CD4-positive, CD25-positive, alpha-beta regulatory T cell (primary cell): ENCODE data around the gene SLC39A7. TPM values are rescaled to one million over a fixed set of nuclear protein-coding genes. Genes with fewer than 3 reads are reported as not detected.

Source experiments
- ATAC-seq, 2 donors: fragments of 150-1000 bp; cut with Tn5 transposase; one replicate each; pipeline ENCODE4 v1.10.0; 2021; ENCODE audit warnings: low read depth in 2 of 2, moderate number of reproducible peaks in 2 of 2, moderate library complexity in 1 of 2
- DNase-seq, 3 donors: peaks; one replicate each; pipeline versions ENCODE4 v3.0.0 to v3.0.0-alpha.2; 2012 to 2022; ENCODE audit warnings: mixed read lengths in 1 of 3
- H3K27ac ChIP-seq: one replicate; pipeline ENCODE4 v1.7.0; 2013; ENCODE audit warnings: mild to moderate bottlenecking, low read length; ENCODE audit not compliant: insufficient read depth, poor library complexity, severe bottlenecking
- H3K27me3 ChIP-seq: one replicate; pipeline ENCODE4 v1.7.0; 2013; ENCODE audit warnings: low read length; ENCODE audit not compliant: control insufficient read depth, insufficient read depth
- H3K36me3 ChIP-seq: one replicate; pipeline ENCODE4 v1.7.0; 2013; ENCODE audit warnings: mild to moderate bottlenecking, low read length, moderate library complexity; ENCODE audit not compliant: control insufficient read depth, insufficient read depth
- H3K4me1 ChIP-seq: 2 replicates; pipeline ENCODE4 v1.7.0; 2013; ENCODE audit warnings: mild to moderate bottlenecking, low read length; ENCODE audit not compliant: insufficient read depth, control insufficient read depth, poor library complexity, severe bottlenecking
- H3K4me3 ChIP-seq: one replicate; pipeline ENCODE4 v1.7.0; 2013; ENCODE audit warnings: low read depth, mild to moderate bottlenecking, low read length, moderate library complexity
- H3K9me3 ChIP-seq, 2 experiments: 1 replicate in 1 of 2; 2 replicates in 1 of 2; pipeline ENCODE4 v1.7.0; 2013; ENCODE audit warnings: low read length in 2 of 2, mild to moderate bottlenecking in 1 of 2, moderate library complexity in 1 of 2; ENCODE audit not compliant: control insufficient read depth in 2 of 2
- H3K27ac Mint-ChIP-seq, 3 donors: one replicate each; pipeline ENCODE4 v1.8.0; 2020 to 2022; ENCODE audit warnings: mild to moderate bottlenecking in 3 of 3, mixed read lengths in 3 of 3, moderate library complexity in 2 of 3
- H3K27me3 Mint-ChIP-seq: one replicate; pipeline ENCODE4 v1.8.0; 2022; ENCODE audit warnings: mild to moderate bottlenecking, mixed read lengths
- H3K36me3 Mint-ChIP-seq: one replicate; pipeline ENCODE4 v1.8.0; 2020; ENCODE audit warnings: mixed read lengths
- H3K4me1 Mint-ChIP-seq, 4 donors: one replicate each; pipeline ENCODE4 v1.8.0; 2020 to 2022; ENCODE audit warnings: mixed read lengths in 4 of 4, mild to moderate bottlenecking in 1 of 4
- H3K4me3 Mint-ChIP-seq, 4 donors: one replicate each; pipeline ENCODE4 v1.8.0; 2020 to 2022; ENCODE audit warnings: mild to moderate bottlenecking in 4 of 4, mixed read lengths in 4 of 4, moderate library complexity in 3 of 4
- H3K9me3 Mint-ChIP-seq, 7 donors: one replicate each; pipeline ENCODE4 v1.8.0; 2020 to 2022; ENCODE audit warnings: mixed read lengths in 7 of 7, mild to moderate bottlenecking in 3 of 7, moderate library complexity in 2 of 7
- polyA plus RNA-seq, 4 donors: library from polyadenylated mRNA; unstranded; fragments of 300-500 nt; fragmentation: Illumina TruSeq; gene quantifications; one replicate each; pipeline ENCODE4 v1.2.3, GENCODE V29; 2021
- total RNA-seq: library from RNA; stranded (reverse); gene quantifications from one replicate; pipeline ENCODE4 v1.2.3, GENCODE V29; 2022

Gene SLC39A7
- total and polyA plus RNA-seq, 5 donors from 2014 or later, result 11.4 to 27.3 (median 24.1) TPM

GRCh38 chr6:33199687-33200218 is 914 bp upstream of the SLC39A7 start:
- H3K4me1 ChIP-seq, result peaks cover 46% of the 10 kb centered on the region
- ATAC-seq, result peak; percentile 13 to 23
- peaks cover 34% of the 10 kb centered on the region for H3K36me3 Mint-ChIP-seq

DNA sequence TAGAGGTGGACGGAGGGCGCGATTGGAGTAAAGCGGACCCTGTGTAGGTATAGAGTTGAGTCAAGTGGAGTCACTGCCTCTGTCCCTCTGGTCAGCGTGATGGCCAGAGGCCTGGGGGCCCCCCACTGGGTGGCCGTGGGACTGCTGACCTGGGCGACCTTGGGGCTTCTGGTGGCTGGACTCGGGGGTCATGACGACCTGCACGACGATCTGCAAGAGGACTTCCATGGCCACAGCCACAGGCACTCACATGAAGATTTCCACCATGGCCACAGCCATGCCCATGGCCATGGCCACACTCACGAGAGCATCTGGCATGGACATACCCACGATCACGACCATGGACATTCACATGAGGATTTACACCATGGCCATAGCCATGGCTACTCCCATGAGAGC is 479 bp downstream of the SLC39A7 start:
- Mint-ChIP-seq H3K36me3 (peaks cover 21% of the 10 kb centered on the region), H3K9me3 (peaks cover 0 to 3% (median 0%) of the 10 kb centered on the region in 7 donors), H3K4me1 (peaks cover 10 to 83% (median 55%) of the 10 kb centered on the region in 4 donors), H3K27me3 (no peaks in the 10 kb centered on the region), H3K27ac (peak overlapping the region; percentile 98 to 99 (median 98)), H3K4me3 (peak overlapping the region; percentile 95 to 100 (median 98))
- H3K9me3 ChIP-seq, result no peaks in the 10 kb centered on the region
- peak overlapping the region; percentile 96 for H3K27ac ChIP-seq
- ATAC-seq (no peak), DNase-seq (no peak)
- peak overlapping the region; percentile 97 for H3K4me3 ChIP-seq
- H3K4me1 ChIP-seq, result peaks cover 56% of the 10 kb centered on the region
- H3K36me3 ChIP-seq, result peaks cover 31% of the 10 kb centered on the region
- no peaks in the 10 kb centered on the region for H3K27me3 ChIP-seq

More at GRCh38 chr6:33199687-33200218, 914 bp upstream of the SLC39A7 start:
- Mint-ChIP-seq H3K4me1 (peaks cover 10 to 79% (median 51%) of the 10 kb centered on the region in 4 donors), H3K9me3 (peaks cover 0 to 3% (median 0%) of the 10 kb centered on the region in 7 donors), H3K27ac (peak overlapping the region; percentile 91 to 98 (median 93)), H3K4me3 (peak overlapping the region; percentile 91 to 99 (median 96)), H3K27me3 (no peaks in the 10 kb centered on the region)
- Histone ChIP-seq H3K27me3 (no peaks in the 10 kb centered on the region), H3K36me3 (peaks cover 45% of the 10 kb centered on the region), H3K4me3 (peak overlapping the region; percentile 87), H3K9me3 (no peaks in the 10 kb centered on the region), H3K27ac (peak overlapping the region; percentile 96)
- peak in 1 of 3 donors; percentile 87 for DNase-seq

DNA sequence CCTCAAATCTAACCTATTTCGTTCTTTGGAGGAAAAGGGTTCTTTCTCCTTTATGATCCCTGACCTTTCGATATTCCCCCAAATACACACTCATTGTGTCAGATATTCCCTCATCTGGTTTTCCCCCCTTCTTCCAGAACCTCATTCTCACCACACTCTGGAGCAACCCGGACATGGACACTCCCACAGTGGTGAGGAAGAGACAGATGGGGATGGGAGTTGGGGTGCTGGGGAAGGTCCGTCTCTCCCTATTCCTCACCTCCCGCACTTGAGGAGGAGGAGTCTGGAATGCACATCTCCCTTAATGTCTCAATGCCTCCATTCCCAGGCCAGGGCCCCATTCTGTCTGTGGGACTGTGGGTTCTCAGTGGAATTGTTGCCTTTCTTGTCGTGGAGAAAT is 1.3 kb downstream of the SLC39A7 start:
- no peak overlapping the region for H3K27ac ChIP-seq
- H3K27me3 Mint-ChIP-seq, result no peaks in the 10 kb centered on the region

DNA sequence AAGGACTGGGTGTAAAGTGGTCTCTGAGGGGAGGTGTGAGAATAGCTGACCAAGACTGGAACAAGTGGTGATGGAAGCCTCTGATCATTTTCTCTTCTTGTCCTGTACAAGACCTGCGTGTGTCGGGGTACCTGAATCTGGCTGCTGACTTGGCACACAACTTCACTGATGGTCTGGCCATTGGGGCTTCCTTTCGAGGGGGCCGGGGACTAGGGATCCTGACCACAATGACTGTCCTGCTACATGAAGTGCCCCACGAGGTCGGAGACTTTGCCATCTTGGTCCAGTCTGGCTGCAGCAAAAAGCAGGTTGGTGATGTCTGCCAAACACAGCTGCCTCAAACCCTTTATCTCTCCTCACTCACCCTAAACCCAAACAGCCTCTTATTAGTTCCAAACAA is 2.1 kb downstream of the SLC39A7 start:
- Histone ChIP-seq H3K36me3 (peaks cover 19% of the 10 kb centered on the region), H3K9me3 (no peaks in the 10 kb centered on the region), H3K27ac (no peak overlapping the region), H3K27me3 (no peaks in the 10 kb centered on the region), H3K4me3 (no peak overlapping the region), H3K4me1 (peaks cover 55% of the 10 kb centered on the region)
- DNase-seq (no peak), ATAC-seq (no peak)
- Mint-ChIP-seq H3K27me3 (no peaks in the 10 kb centered on the region), H3K9me3 (peaks cover 0 to 3% (median 0%) of the 10 kb centered on the region in 7 donors), H3K4me3 (peak overlapping the region; percentile 49 to 100 (median 96)), H3K27ac (peak overlapping the region in 2 of 3 donors; percentile 18 to 69), H3K36me3 (peaks cover 12% of the 10 kb centered on the region), H3K4me1 (peaks cover 4 to 82% (median 51%) of the 10 kb centered on the region in 4 donors)

More for the DNA sequence above, 1.3 kb downstream of the SLC39A7 start:
- Mint-ChIP-seq H3K4me1 (peaks cover 10 to 86% (median 58%) of the 10 kb centered on the region in 4 donors), H3K9me3 (peaks cover 0 to 3% (median 0%) of the 10 kb centered on the region in 7 donors), H3K4me3 (peak overlapping the region; percentile 95 to 100 (median 98)), H3K27ac (peak overlapping the region; percentile 20 to 98 (median 71)), H3K36me3 (peaks cover 20% of the 10 kb centered on the region)
- peak overlapping the region; percentile 97 for H3K4me3 ChIP-seq
- ATAC-seq, result no peak
- no peaks in the 10 kb centered on the region for H3K9me3 ChIP-seq
- H3K4me1 ChIP-seq, result peaks cover 56% of the 10 kb centered on the region
- no peaks in the 10 kb centered on the region for H3K27me3 ChIP-seq
- DNase-seq, result no peak
- peaks cover 23% of the 10 kb centered on the region for H3K36me3 ChIP-seq

- ATAC-seq, result no peak
Measured at GRCh38 chr6:33203443-33204164, 2.9 kb downstream of the SLC39A7 start.

DNA sequence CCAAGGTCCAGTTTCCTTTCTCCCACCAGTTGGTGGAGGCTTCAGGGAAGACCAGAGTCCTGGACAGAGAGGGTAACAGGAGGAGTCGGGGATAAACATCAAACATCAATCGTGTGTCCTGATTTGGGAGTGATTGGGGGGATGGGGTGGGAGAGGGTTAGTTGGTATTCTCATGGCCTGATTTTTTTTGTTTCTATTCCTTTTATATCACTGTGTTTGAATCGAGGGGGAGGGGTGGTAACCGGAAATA is 3.4 kb downstream of the SLC39A7 start:
- H3K9me3 ChIP-seq, result no peaks in the 10 kb centered on the region
- H3K4me3 ChIP-seq, result no peak overlapping the region
- H3K36me3 ChIP-seq, result peaks cover 19% of the 10 kb centered on the region
- peaks cover 0 to 3% (median 0%) of the 10 kb centered on the region in 7 donors for H3K9me3 Mint-ChIP-seq
- peaks cover 9 to 75% (median 47%) of the 10 kb centered on the region in 4 donors for H3K4me1 Mint-ChIP-seq
- peak overlapping the region; percentile 92 to 100 (median 96) for H3K4me3 Mint-ChIP-seq
- peak overlapping the region; percentile 69 for H3K27ac ChIP-seq
- H3K36me3 Mint-ChIP-seq, result peaks cover 16% of the 10 kb centered on the region
- ATAC-seq (no peak), DNase-seq (no peak)
- H3K27ac Mint-ChIP-seq, result peak overlapping the region in 2 of 3 donors; percentile 82 to 89
- peaks cover 60% of the 10 kb centered on the region for H3K4me1 ChIP-seq
- H3K27me3 Mint-ChIP-seq, result no peaks in the 10 kb centered on the region
- H3K27me3 ChIP-seq, result no peaks in the 10 kb centered on the region

More at GRCh38 chr6:33203443-33204164, 2.9 kb downstream of the SLC39A7 start:
- Histone ChIP-seq H3K36me3 (peaks cover 19% of the 10 kb centered on the region), H3K4me3 (no peak overlapping the region), H3K4me1 (peaks cover 59% of the 10 kb centered on the region), H3K27ac (peak overlapping the region; percentile 69), H3K9me3 (no peaks in the 10 kb centered on the region), H3K27me3 (no peaks in the 10 kb centered on the region)
- peaks cover 4 to 75% (median 46%) of the 10 kb centered on the region in 4 donors for H3K4me1 Mint-ChIP-seq
- peaks cover 12% of the 10 kb centered on the region for H3K36me3 Mint-ChIP-seq
- DNase-seq, result no peak
- peak overlapping the region; percentile 92 to 100 (median 96) for H3K4me3 Mint-ChIP-seq
- H3K27me3 Mint-ChIP-seq, result no peaks in the 10 kb centered on the region
- H3K27ac Mint-ChIP-seq, result peak overlapping the region in 2 of 3 donors; percentile 82 to 89
- peaks cover 0 to 3% (median 0%) of the 10 kb centered on the region in 7 donors for H3K9me3 Mint-ChIP-seq

DNA sequence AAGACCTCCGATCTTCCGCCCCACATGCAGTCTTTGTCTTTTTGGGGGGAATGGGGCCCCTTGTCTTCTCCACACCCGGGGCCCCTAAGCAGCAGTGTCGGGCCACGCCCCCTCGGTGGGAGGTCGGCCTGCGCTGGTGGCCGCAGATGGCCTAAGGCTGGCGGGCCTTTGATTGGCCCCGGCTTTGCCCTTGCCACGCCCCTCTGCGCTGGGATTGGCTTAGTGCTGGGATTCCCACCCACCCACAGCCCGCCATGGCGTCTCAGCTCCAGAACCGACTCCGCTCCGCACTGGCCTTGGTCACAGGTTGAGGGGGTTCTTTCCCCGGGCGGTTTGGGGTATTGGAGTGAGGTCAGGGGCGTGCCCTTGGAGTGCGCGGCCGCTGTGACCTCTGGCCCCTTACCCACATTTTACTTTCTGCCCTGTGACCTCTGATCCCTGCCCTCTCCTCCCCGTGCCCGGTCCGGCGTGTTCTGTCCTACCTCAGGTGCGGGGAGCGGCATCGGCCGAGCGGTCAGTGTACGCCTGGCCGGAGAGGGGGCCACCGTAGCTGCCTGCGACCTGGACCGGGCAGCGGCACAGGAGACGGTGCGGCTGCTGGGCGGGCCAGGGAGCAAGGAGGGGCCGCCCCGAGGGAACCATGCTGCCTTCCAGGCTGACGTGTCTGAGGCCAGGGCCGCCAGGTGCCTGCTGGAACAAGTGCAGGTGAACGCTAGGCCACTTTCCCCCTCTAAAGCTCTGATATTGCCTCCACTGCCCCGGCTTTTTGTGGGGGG is 3.9 kb downstream of the SLC39A7 start, which contains the start of gene HSD17B8:
TSS of gene HSD17B8 (plus strand) at position 241 of the 776 bp plus-strand sequence. CDS start at position 255, 14 bp downstream.
- DNase-seq, result peak; percentile 82 to 91 (median 87)
- peak within 1 kb of the TSS; percentile 89 to 91 (median 89) for H3K27ac Mint-ChIP-seq
- H3K9me3 Mint-ChIP-seq, result peaks cover 0 to 3% (median 0%) of the 10 kb centered on the region in 7 donors
- H3K4me3 ChIP-seq, result peak within 1 kb of the TSS; percentile 44
- peaks cover 18% of the 10 kb centered on the region for H3K36me3 Mint-ChIP-seq
- peak within 1 kb of the TSS; percentile 92 to 100 (median 96) for H3K4me3 Mint-ChIP-seq
- no peaks in the 10 kb centered on the region for H3K9me3 ChIP-seq
- H3K27me3 Mint-ChIP-seq, result no peaks in the 10 kb centered on the region
- peak; percentile 60 to 66 for ATAC-seq
- H3K27me3 ChIP-seq, result no peaks in the 10 kb centered on the region
- H3K27ac ChIP-seq, result peak within 1 kb of the TSS; percentile 69
- H3K4me1 ChIP-seq, result peaks cover 56% of the 10 kb centered on the region
- H3K4me1 Mint-ChIP-seq, result peaks cover 14 to 75% (median 50%) of the 10 kb centered on the region in 4 donors
- peaks cover 20% of the 10 kb centered on the region for H3K36me3 ChIP-seq
